Measurements from ENCODE around the gene WWOX.
A peak's percentile ranks its signal among the peaks of the same experiment; 100 is the strongest.

The WWOX gene

GRCh38 chr16:79097166-79097565 is 997.7 kb downstream of the WWOX start:
- DNase-seq: no peak

GRCh38 chr16:79097771-79098170 is 998.3 kb downstream of the WWOX start:
- no peak for DNase-seq

DNA sequence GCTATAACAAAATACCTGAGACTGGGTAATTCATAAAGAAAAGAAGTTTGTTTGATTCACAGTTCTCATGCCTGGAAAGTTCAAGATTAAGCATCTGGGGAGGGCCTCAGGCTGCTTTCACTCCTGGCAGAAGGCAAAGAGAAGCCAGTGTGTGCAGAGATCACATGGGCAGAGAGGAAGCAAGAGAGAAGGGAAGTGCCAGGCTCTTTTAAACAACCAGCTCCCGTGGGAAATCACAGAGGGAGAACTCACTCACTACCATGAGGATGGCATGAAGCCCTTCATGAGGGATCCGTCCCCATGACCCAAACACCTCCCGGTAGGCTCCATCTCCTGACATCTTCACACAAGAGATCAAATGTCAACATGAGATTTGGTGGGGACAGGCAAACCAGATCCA is 999.5 kb downstream of the WWOX start:
- DNase-seq: no peak

DNA sequence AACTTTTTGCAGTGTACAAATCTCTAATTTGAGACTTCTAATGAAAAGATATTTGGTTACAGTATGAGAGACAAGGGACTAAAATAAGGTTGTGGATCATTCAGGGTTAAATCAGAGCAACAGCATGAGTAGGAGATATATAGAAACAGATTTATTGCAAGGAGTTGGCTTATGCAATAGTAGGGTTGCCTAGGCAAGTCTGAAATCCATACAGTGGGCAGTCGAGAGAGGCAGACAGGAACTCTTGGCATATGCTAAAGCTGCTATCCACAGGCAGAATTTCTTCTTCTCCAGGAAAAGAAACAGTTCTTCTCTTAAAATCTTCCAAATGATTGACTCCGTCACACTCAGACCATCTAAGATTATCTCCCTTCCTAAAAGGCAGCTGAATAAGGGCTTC is 1000.3 kb downstream of the WWOX start:
- DNase-seq: no peak

DNA sequence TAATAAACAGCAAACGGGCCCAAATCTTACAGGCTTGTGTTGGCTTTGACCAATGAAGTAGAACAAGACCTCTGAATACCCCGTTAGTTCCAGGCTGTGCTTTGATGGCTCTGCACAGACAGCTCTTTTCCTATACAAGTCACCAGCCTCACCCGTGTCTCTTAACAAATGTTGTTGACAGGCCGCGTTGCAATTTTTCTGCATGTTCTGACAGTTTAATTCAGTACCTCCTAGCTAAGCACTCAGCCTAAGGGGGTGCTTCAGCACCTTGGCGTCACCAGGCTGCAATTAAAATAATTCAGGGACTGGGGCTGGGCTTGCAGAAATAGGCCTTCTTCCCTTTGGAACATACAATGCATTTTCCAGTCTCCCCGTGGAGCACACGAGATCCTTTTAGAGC is 1001.0 kb downstream of the WWOX start:
- no peak for DNase-seq

DNA sequence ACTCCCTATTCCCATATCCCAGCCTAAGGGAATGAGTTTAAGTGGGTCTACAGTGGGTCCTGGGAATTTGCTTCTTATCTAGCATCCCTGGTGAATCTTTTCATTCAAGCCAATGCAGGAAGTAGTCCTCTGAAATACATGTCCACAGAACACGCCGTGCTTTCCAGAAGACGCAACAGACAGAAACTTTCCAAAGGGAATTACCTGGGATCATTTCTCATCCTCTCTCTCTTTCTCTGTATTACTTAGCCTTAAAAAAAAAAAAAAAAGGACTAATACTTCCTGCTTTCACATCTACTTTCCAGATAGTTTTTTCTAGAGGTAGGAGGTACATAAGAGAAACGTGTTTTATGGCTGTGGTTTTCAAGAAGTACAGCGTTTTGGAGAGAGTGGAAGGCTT is 1002.0 kb downstream of the WWOX start:
- DNase-seq: peak; percentile 19

- no peak for DNase-seq
These were observed 1005.1 kb downstream of the WWOX start for GRCh38 chr16:79104567-79104966.

DNA sequence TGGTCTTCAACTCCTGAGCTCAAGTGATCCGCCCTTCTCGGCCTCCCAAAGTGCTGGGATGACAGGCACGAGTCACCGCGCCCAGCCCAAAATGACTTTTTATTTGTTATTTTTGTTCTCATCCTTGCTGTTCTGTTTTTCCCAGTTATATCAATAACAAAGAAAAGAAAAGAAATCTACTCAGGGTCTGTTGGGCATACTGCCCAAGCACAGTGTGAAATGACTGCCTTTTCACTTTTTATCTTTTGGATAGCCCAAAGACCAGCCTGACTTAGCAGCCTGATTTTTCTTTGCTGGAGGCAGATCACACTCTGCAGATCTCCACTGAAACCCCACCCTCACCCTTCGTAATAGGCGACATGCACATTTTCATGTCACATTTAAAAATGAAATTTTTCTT is 1007.8 kb downstream of the WWOX start:
- no peak for DNase-seq

GRCh38 chr16:79109771-79110170 is 1010.3 kb downstream of the WWOX start:
- no peak for DNase-seq

GRCh38 chr16:79110242-79110641 is 1010.8 kb downstream of the WWOX start:
- no peak for DNase-seq

GRCh38 chr16:79110953-79111352 is 1011.5 kb downstream of the WWOX start:
- DNase-seq: no peak

- DNase-seq: no peak
These were observed 1013.0 kb downstream of the WWOX start for GRCh38 chr16:79112462-79112861.

- DNase-seq: no peak
These were observed 1014.4 kb downstream of the WWOX start for GRCh38 chr16:79113826-79114225.

- no peak for DNase-seq
These were observed 1015.3 kb downstream of the WWOX start for GRCh38 chr16:79114759-79115158.

GRCh38 chr16:79121906-79122305 is 1022.5 kb downstream of the WWOX start:
- DNase-seq: no peak

DNA sequence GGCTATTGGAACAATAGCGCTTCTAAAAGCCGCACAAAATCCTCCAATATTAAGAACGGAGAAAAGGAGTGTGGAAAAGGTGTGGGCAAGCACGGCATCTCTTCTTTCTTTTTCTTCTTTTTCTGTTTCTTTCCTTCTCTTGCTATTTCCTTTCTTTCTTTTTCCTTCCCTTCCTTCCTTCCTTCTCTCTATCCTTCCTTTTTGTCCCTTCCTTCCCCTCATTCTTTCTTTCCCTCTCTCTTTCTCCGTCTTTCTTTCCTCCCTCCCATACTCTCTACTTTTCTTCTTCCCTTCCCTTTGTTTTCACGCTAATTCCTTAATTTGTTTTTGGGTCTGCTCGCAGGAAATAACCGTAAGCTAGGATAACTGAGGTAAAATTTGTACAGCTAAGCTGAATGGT is 1022.9 kb downstream of the WWOX start:
- DNase-seq: no peak

- no peak for DNase-seq
These were observed 1024.7 kb downstream of the WWOX start for GRCh38 chr16:79124016-79124756.

- DNase-seq: no peak
These were observed 1028.3 kb downstream of the WWOX start for GRCh38 chr16:79127766-79128165.

DNA sequence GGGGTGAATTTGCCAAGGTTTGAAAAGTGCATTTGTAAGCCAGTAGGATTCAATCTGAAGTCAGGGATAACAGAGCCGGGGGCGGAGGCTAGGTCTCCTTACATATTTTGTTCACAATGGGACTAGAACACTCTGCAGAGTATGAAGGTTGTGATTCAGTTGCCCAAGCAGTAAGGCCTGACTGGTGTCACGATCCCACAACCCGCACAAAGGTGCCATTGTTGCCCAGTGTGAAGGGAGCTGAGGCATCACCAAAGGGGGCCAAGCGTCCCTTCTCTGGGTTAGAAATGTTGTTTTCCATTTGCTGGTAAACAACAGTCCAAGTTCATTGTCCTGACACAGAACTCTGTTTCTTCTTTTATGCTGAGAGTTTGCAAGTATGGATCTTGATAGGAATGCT is 1029.3 kb downstream of the WWOX start:
- DNase-seq: no peak

- no peak for DNase-seq
These were observed 1031.2 kb downstream of the WWOX start for GRCh38 chr16:79130616-79131015.

- no peak for DNase-seq
These were observed 1032.0 kb downstream of the WWOX start for GRCh38 chr16:79131321-79132075.

DNA sequence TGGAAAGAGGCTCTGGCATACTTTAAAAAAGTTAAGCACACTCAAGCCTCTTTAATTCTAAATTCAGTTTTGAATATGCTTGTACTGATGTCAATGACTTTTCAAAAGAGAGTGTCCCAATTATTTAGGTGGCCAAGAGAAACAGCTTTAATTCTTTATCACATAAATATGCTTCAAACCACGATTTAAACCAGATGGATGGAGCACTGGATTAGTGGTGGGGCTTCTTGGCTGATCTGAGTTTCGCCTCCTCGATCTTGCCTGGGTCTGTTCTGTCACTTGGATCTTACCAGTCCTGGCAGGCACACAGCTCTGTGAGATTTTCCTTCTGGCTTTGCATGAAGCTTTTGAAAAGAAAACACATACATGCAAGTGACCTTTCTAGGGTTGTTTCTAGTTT is 1033.2 kb downstream of the WWOX start:
- no peak for DNase-seq

- no peak for DNase-seq
These were observed 1034.8 kb downstream of the WWOX start for GRCh38 chr16:79134300-79134699.

- no peak for DNase-seq
These were observed 1037.5 kb downstream of the WWOX start for GRCh38 chr16:79136955-79137354.
